Nasal cavity respiratory epithelium epithelial cell of viscerocranial mucosa (primary cell): ENCODE measurements around the gene SEMA5B. TPM values are rescaled to one million over a fixed set of nuclear protein-coding genes. Genes with fewer than 3 reads are reported as not detected.

Experiments
- total RNA-seq: library from RNA; depleted of rRNA; stranded (reverse); fragments of >200 nt; gene quantifications from 2 replicates; pipeline ENCODE4 v1.2.3, GENCODE V29; 2014

Gene SEMA5B, protein sequence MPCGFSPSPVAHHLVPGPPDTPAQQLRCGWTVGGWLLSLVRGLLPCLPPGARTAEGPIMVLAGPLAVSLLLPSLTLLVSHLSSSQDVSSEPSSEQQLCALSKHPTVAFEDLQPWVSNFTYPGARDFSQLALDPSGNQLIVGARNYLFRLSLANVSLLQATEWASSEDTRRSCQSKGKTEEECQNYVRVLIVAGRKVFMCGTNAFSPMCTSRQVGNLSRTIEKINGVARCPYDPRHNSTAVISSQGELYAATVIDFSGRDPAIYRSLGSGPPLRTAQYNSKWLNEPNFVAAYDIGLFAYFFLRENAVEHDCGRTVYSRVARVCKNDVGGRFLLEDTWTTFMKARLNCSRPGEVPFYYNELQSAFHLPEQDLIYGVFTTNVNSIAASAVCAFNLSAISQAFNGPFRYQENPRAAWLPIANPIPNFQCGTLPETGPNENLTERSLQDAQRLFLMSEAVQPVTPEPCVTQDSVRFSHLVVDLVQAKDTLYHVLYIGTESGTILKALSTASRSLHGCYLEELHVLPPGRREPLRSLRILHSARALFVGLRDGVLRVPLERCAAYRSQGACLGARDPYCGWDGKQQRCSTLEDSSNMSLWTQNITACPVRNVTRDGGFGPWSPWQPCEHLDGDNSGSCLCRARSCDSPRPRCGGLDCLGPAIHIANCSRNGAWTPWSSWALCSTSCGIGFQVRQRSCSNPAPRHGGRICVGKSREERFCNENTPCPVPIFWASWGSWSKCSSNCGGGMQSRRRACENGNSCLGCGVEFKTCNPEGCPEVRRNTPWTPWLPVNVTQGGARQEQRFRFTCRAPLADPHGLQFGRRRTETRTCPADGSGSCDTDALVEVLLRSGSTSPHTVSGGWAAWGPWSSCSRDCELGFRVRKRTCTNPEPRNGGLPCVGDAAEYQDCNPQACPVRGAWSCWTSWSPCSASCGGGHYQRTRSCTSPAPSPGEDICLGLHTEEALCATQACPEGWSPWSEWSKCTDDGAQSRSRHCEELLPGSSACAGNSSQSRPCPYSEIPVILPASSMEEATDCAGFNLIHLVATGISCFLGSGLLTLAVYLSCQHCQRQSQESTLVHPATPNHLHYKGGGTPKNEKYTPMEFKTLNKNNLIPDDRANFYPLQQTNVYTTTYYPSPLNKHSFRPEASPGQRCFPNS
- total RNA-seq, result 0.34 and 3.3 TPM in 2 replicates

DNA sequence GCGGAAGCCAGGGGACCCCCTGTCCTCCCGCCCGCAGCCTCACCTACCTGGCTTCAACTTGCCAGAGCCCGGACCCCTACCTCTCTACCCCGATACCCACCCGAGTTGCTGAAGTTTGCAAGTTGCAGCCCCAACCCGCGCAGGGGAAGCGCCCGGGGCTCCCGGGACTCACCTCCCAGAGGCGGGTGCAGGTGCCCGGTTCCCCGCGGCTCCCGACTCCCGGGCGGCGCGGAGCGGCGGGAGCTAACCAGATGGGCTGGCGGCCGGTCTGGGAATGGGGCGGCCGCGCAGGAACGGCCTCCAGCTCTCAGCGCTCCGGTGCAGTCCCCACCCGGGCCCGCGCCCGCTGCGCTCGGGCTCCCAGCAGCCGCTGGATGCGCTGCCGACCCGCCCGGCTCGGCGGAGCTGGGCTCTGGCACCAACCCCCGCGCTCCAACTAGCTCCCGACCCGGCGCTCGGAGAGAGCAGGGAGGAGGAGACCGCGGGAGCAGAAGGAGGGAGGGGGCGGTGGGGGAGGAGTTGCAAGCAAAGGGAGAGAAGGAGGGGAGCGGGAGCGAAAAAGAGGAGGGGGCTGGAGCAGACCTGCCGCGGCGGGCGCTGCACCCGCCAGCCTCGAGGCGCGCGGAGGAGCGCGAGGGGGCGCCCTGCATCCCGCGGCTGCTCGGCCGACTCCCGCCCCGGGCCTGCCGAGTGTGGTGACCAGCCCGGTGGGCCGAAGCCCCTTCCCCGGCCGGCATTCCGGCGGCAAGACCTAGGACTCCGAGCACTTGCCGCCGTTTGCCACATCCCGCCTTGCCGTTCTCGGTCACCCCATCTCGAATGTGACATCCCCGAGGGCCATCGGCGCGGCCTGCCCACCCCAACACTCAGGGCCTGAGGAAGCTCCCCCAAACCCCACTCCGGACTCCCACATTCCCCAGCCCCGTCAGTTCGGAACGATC is at the start of gene SEMA5B:
TSS of gene SEMA5B (minus strand) at position 472 of the 941 bp plus-strand sequence. CDS start 66,500 bp downstream, outside the sequence.

DNA sequence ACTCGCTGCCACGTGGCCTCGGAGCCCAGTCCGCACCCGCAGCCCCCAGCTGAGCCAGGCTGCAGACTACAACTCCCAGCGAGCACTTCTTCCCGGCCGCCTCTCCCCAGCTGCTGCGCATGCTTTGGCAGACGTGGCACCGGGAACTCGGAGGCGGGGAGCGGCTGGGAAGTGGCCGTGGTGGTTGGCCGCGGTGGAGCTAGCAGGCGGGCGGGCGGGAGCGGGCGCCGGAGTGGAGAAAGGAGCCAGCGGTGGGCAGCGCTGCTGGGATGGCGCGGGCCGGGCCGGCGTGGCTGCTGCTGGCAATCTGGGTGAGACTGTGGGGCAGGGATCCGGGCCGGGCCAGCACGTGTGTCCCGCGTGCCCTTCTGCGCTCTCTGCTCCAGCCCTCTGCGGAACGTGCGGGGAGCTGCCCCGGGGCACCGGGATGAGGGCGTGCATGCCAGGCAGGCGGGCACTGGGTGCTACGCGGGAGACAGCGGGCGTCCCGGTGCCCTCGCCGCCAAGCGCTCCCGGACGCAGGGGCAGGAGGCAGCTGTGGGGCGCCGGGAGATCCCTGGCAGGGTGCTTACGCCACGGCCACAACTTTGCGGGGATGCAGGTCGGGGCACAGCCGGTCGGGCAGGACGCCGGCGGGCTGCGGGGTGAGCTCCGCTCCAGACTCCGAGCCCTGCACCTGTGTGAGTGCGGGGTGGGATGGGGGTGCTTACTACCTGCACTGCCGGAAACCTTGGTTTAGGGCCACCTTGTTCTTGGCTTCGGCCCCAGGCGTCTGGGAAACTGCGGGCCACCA is 39.5 kb upstream of the SEMA5B start, which contains the start of gene PDIA5:
TSS of gene PDIA5 (plus strand) at position 130 of the 793 bp plus-strand sequence. CDS start at position 270, 140 bp downstream.

Other genes starting within 250 kb of the SEMA5B start
- gene HSPBAP1, start 233.9 kb downstream of the SEMA5B start, total RNA-seq, result 12.5 and 16.4 TPM in 2 replicates
- gene SLC49A4, start 232.7 kb downstream of the SEMA5B start, total RNA-seq, result 33.5 and 46.6 TPM in 2 replicates
- 32.7 and 34.5 TPM in 2 replicates for gene PDIA5, start 39.3 kb upstream of the SEMA5B start, total RNA-seq
- 34.1 and 60.5 TPM in 2 replicates for gene SEC22A, start 174.2 kb upstream of the SEMA5B start, total RNA-seq